Measurements from ENCODE around the gene HSD17B10.

GRCh38 chrX:53435997-53436396 lies 1.8 kb upstream of the HSD17B10 start:
- TF ChIP-seq, protein P1, sequence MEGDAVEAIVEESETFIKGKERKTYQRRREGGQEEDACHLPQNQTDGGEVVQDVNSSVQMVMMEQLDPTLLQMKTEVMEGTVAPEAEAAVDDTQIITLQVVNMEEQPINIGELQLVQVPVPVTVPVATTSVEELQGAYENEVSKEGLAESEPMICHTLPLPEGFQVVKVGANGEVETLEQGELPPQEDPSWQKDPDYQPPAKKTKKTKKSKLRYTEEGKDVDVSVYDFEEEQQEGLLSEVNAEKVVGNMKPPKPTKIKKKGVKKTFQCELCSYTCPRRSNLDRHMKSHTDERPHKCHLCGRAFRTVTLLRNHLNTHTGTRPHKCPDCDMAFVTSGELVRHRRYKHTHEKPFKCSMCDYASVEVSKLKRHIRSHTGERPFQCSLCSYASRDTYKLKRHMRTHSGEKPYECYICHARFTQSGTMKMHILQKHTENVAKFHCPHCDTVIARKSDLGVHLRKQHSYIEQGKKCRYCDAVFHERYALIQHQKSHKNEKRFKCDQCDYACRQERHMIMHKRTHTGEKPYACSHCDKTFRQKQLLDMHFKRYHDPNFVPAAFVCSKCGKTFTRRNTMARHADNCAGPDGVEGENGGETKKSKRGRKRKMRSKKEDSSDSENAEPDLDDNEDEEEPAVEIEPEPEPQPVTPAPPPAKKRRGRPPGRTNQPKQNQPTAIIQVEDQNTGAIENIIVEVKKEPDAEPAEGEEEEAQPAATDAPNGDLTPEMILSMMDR (conservative IDR thresholded peaks at IDR 0.05 in 1 of 2, IDR thresholded peaks at IDR 0.05 in 1 of 2; ENCODE audit: extremely low read depth in 1 of 2, insufficient read depth in 1 of 2, low read depth in 1 of 2, low read length in 2 of 2): peak; percentile 96 to 97
- no peak for TF ChIP-seq EZH2 (IDR thresholded peaks at IDR 0.05; ENCODE audit: borderline replicate concordance, low read length)

Measured in mammary epithelial cell (primary cell).